Left lobe of liver (tissue), 2 donors: ENCODE measurements around the gene ARHGAP6. TPM values are rescaled to one million over a fixed set of nuclear protein-coding genes. Genes with fewer than 3 reads are reported as not detected.
A peak's percentile ranks its signal among the peaks of the same experiment; 100 is the strongest.
"Not testable (repeated sequence)": the region's sequence is repeated elsewhere in the genome, so short reads cannot be mapped to it uniquely, and the experiment has no call there.

Source experiments
- ATAC-seq: fragments of 200-7000 bp; cut with Tn5 transposase; one replicate; pipeline ENCODE4 v1.9.1; 2020; ENCODE audit warnings: mild to moderate bottlenecking, moderate library complexity
- DNase-seq: peaks from one replicate; pipeline ENCODE4 v3.0.0-alpha.2; 2020; ENCODE audit warnings: low spot score
- total RNA-seq: library from RNA; stranded (reverse); gene quantifications from one replicate; pipeline ENCODE4 v1.2.1, GENCODE V29; 2021
- donor health status: DM: no; HTN: no; CAD: no; lungs with moderate emphysema.
- donor health status: DM: no; HTN: yes; CAD: no.

The ARHGAP6 gene
- total RNA-seq, 1 donor from 2014 or later, result 0.65 TPM

GRCh38 chrX:11257711-11258110 lies 408.0 kb downstream of the ARHGAP6 start:
- DNase-seq, result no peak

GRCh38 chrX:11257290-11257689 lies 408.4 kb downstream of the ARHGAP6 start:
- ATAC-seq, result no peak
- no peak for DNase-seq

More at GRCh38 chrX:11257711-11258110, 408.0 kb downstream of the ARHGAP6 start:
- ATAC-seq, result no peak

GRCh38 chrX:11254417-11255109 lies 411.2 kb downstream of the ARHGAP6 start:
- DNase-seq (peak; percentile 44), ATAC-seq (peak; percentile 90)

- no peak for DNase-seq
- ATAC-seq, result no peak
Measured at GRCh38 chrX:11244636-11245035, 421.1 kb downstream of the ARHGAP6 start.

GRCh38 chrX:11242704-11243103 lies 423.0 kb downstream of the ARHGAP6 start:
- no peak for ATAC-seq

DNA sequence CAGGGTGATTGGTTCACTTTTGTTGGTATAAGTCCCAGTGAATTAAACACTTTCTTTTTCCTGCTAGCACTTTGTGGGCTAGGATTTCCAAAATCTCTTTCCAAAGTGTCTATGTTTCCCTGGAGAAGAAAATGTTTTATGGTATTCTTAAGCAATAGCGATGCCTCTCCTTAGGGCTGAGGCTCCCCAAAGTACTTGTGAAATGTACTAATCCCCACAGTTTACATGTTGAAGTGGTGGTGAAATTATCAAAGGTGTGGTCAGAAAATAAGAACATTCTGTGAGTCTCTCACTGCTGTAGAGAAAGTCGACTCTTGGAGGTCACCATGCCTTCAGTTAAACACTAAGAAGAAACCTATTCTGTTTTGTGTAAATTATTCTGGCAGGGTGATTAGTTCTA lies 424.0 kb downstream of the ARHGAP6 start:
- no peak for ATAC-seq

More at GRCh38 chrX:11242704-11243103, 423.0 kb downstream of the ARHGAP6 start:
- DNase-seq, result no peak

GRCh38 chrX:11239230-11239629 lies 426.5 kb downstream of the ARHGAP6 start:
- ATAC-seq (no peak), DNase-seq (no peak)

More for the DNA sequence above, 424.0 kb downstream of the ARHGAP6 start:
- DNase-seq, result no peak

DNA sequence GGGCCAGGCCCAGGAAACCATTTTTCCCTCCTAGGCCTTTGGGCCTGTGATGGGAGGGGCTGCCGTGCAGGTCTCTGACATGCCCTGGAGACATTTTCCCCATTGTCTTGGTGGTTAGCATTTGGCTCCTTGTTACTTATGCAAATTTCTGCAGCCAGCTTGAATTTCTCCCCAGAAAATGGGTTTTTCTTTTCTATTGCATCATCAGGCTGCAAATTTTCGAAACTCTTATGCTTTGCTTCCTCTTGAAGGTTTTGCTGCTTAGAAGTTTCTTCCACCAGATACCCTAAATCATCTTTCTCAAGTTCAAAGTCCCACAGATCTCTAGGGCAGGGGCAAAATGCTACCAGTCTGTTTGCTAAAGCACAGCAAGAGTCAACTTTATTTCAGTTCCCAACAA lies 430.3 kb downstream of the ARHGAP6 start:
- ATAC-seq, DNase-seq: not testable (repeated sequence)

DNA sequence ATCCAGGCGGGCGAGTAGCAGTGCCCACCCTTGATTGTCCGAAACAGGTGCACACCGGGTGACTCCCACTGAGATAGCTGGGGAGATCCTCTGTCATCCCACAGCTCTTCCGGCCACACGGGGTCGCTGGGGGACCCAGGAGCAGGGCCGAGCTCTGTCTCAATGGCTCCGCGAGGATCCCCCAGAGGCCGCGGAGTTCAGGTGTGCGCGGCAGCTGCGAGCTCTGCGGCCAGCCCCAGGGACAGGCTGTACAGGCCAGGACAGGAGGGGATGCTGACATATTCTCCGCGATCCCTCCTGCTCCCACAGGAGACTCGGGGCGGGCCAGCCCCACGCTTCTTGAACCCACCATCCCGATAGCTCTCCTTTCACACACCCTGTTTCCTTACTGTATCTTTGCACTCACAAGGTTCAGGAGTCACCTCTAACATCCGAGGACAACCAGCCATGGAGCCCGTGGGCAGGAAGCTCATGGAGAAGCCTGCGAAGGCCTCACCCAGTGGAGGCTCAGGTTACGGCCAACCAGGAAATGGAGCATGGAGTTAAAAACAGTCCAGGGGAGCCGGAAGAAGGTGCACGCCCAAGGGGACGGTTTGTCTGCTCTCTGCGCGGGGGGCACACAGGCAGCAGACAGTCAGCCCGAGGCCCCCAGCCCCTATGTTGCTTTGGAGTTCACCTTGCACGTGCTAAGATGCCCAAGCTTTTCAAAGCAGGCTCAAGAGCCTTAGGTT lies 450.4 kb downstream of the ARHGAP6 start:
- no peak for DNase-seq
- ATAC-seq, result no peak

- ATAC-seq (no peak), DNase-seq (no peak)
Measured at GRCh38 chrX:11214346-11215190, 451.2 kb downstream of the ARHGAP6 start.

- ATAC-seq, result no peak
Measured at GRCh38 chrX:11212741-11213140, 453.0 kb downstream of the ARHGAP6 start.

DNA sequence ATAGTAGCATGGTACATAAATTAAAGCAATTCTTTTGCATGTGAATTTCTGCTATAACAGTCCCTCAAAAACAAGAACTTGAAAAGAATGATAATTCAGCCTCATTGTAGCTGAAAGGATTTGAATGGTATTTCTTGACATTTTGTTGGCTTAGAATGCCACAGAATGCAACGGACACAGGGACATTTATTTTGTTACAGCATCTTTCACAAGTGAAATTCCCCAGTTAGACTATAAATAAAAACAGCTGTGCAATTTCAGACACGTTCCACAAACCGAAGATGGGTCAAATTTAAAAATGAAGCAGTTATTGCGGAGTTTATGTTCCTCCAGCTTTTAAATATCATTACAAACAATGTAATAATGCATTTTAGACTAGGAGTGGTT lies 455.3 kb downstream of the ARHGAP6 start:
- ATAC-seq (no peak), DNase-seq (no peak)

More at GRCh38 chrX:11212741-11213140, 453.0 kb downstream of the ARHGAP6 start:
- DNase-seq, result no peak

DNA sequence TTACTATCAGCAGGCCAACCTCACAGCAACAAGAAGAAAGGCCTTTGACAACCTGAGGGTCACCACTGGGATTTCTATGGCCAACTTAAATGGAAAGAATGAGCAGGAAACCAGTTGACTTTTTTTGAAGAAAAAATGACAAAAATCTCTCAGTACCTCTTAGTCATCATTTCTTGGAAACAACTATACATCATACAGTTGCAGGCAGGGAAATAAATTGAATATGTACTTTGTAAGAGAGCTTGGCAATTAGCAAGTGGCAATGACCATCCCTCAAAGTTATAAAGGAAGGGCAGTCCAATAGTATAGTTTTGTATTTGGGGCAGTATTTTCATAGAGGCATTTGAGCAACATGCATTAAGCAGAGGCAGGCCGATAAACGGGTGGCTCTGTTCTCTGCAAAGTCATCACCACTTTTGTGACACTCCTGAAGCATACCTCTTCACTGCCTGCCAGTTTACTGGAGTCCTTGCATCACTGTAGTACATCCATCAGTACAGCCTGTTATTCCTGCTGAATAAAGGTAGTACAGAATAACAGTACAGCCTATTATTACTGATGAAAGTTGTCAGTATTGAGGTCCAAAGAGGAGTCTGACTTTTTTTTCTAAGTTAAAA lies 455.8 kb downstream of the ARHGAP6 start:
- ATAC-seq, result no peak

DNA sequence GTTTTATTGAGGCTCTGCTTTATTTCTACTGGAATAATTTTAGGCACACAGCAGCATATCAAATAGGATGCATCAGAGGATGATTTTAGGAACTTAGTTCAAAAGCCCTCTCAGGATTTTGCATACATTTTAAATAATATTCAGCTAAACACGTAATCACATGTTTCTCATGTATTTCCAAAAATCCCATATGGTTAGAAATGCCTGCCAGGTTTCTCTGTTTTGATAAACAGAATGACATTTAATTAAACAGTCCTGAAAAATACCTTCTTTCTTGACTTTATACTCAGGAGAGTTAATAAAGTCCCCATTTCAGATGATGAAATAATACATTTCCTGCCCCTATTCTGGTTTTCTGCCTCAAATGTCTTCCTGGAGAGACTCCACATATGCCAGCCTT lies 459.0 kb downstream of the ARHGAP6 start:
- no peak for ATAC-seq

More for the DNA sequence above, 455.8 kb downstream of the ARHGAP6 start:
- no peak for DNase-seq

GRCh38 chrX:11205796-11206195 lies 459.9 kb downstream of the ARHGAP6 start:
- DNase-seq (no peak), ATAC-seq (no peak)

More for the DNA sequence above, 459.0 kb downstream of the ARHGAP6 start:
- no peak for DNase-seq

DNA sequence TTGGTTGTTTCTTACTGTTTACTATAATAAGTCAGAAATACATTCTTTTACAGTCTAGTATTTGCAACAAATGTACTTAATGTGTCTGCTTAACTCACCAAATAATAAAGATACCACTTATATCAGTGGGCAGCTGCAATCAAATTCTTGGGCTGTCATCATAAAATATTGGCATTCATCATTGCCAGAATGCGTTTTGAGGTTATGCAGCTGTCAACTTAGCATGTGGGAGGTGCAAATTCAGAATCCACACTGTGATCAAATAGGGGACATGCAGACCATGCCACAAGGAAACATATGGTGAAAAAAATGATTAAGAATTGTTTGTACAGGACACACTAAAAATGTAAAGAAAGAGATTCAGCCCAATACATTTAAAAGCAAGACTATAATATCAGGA lies 468.0 kb downstream of the ARHGAP6 start:
- DNase-seq (no peak), ATAC-seq (no peak)

- DNase-seq (no peak), ATAC-seq (no peak)
Measured at GRCh38 chrX:11196476-11196875, 469.2 kb downstream of the ARHGAP6 start.

DNA sequence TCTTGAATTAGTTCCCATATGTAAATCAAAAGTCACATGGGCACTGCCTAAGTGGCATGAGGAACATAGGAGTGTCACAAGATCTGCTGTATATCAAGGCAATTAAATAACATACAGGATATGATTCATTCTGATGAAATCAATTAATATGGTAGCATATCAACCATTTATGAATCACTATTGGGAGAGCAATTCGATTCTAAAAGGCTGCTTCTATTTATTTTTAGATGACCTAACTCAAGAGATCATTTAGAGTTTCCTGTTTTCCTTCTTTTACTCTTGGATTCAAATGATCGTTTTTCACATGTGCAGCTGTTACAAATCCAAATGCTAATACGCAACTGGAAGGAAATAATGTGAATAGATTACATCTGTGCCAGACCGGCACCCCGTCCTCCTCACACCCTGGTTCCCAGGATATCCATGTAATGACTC lies 472.7 kb downstream of the ARHGAP6 start:
- ATAC-seq (no peak), DNase-seq (no peak)

- DNase-seq (no peak), ATAC-seq (no peak)
Measured at GRCh38 chrX:11190745-11191510, 474.8 kb downstream of the ARHGAP6 start.

DNA sequence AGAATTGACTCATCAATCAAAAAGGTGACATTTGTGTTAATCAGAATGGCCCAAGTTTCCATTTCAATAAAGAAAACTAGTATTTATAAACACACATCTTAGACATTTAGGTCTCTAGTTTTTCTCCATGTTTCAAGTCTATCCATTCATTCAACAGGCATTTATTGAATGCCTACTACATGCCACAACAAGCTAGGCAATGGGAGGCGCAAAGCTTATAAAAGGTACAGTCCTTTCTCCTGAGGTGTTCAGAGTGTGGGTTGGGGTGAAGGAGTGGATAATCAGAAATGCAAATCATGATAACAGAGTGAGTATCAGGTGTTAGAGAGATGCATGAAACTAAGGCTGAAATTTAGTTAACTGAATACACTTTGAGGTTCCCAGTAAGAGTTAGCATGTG lies 476.6 kb downstream of the ARHGAP6 start:
- no peak for DNase-seq

More for the DNA sequence above, 476.6 kb downstream of the ARHGAP6 start:
- ATAC-seq, result no peak
